GM12865 (cell line): ENCODE results near the gene NANS.

Experiments
- DNase-seq: peaks from one replicate; pipeline ENCODE4 v3.0.0; 2010; ENCODE audit warnings: low read depth
- H3K4me3 ChIP-seq: 2 replicates; pipeline ENCODE4 v1.5.1; 2011; ENCODE audit warnings: mild to moderate bottlenecking, low read depth, low read length, control low read depth
- CTCF ChIP-seq: IDR thresholded peaks from 2 replicates; pipeline ENCODE4 v1.5.1; 2011; ENCODE audit warnings: low read length, control low read depth, low read depth, inconsistent platforms; ENCODE audit not compliant: insufficient read depth; ENCODE audit errors: missing control alignments

Gene NANS

GRCh38 chr9:98056269-98057137, at the start of gene NANS:
Gene NANS, plus strand, starts transcription at chr9:98056732. Its CDS starts 77 bp downstream, at chr9:98056809.
- peak; percentile 96 for DNase-seq

GRCh38 chr9:98007251-98007928, 49.1 kb upstream of the NANS start:
- TF ChIP-seq CTCF = no peak
- no peak overlapping the region for H3K4me3 ChIP-seq
- DNase-seq = no peak

More at GRCh38 chr9:98056269-98057137, at the start of gene NANS:
- no peak for TF ChIP-seq CTCF
- H3K4me3 ChIP-seq = peak within 1 kb of the TSS; percentile 79

GRCh38 chr9:98008764-98009163, 47.8 kb upstream of the NANS start:
- TF ChIP-seq CTCF = no peak
- DNase-seq = no peak
- no peak overlapping the region for H3K4me3 ChIP-seq

GRCh38 chr9:98009437-98009836, 47.1 kb upstream of the NANS start:
- TF ChIP-seq CTCF = no peak
- DNase-seq = no peak

GRCh38 chr9:98009936-98010335, 46.6 kb upstream of the NANS start:
- DNase-seq = no peak
- no peak overlapping the region for H3K4me3 ChIP-seq
- TF ChIP-seq CTCF = no peak

More at GRCh38 chr9:98009437-98009836, 47.1 kb upstream of the NANS start:
- no peak overlapping the region for H3K4me3 ChIP-seq

- TF ChIP-seq CTCF = no peak
- H3K4me3 ChIP-seq = no peak overlapping the region
- peak; percentile 53 for DNase-seq
Observed at GRCh38 chr9:98010445-98010844, 46.1 kb upstream of the NANS start.
